HG02759 (cell line): ENCODE data around the gene UBR4.
"Not testable (repeated sequence)": the region's sequence is repeated elsewhere in the genome, so short reads cannot be mapped to it uniquely, and the experiment has no call there.

Experiments
- ATAC-seq: cut with Tn5 transposase; IDR thresholded peaks from one replicate; pipeline ENCODE4 v1.9.1; 2021; ENCODE audit warnings: mild to moderate bottlenecking, moderate library complexity; ENCODE audit not compliant: unreplicated experiment

The UBR4 gene

DNA sequence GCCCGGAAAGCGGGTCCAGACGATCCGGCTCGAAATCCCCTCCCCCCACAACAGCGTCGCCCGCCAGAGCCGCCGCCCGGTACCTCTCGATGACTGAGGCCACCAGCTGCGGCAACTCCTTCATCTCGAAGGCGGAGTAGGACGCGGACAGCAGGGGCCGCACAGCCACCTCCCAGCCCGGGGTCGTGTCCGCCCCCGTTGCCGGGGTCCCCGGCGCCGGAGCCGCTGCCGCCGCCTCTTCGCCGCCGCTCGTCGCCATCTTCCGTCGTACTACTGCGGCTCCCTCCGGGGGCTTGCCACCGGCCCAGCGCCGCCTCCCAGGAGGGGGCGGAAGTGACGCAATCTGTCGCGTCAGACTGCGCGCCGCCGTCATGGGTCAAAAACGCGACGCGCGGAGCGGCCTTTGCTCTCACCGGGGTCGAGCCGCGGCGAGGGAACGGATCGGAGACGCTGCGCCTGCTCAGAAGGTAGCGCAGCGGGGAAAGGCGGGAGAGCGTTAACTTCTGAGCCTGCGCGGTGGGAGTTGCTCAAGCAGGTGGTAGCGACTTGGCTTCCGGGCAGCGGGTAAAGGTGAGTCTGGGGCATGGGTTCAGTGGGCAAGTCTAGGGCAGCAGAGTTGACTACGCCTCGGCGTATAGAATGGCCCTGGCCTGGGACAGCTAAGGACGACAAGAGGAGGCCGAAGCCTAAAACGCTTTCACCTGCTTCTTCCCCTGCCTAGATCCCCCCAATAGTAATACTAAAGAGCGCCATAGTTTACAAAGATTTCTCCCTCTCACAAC is at the start of gene UBR4:
UBR4 (minus strand) TSS at position 277 of the 782 bp plus-strand sequence; CDS start at position 259, 18 bp downstream.
- ATAC-seq: peak; percentile 94

DNA sequence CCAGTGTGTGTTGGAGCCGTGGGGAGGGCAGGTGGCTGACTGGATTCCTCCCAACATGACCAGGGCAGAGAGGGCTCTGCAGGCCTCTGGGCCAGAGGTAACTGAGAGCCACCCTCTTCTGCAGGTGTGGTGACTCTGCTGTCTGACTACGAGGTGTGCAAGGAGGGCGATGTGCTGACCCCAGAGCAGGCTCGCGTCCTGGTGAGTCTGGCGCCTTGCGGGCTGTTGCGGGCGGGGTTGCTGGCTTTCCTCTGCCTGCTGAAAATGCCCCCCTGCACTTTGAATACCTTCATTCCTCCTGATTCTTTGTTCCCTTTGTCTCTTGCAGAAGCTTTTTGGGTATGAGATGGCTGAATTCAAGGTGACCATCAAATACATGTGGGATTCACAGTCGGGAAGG is 48.3 kb upstream of the UBR4 start:
- no peak for ATAC-seq

DNA sequence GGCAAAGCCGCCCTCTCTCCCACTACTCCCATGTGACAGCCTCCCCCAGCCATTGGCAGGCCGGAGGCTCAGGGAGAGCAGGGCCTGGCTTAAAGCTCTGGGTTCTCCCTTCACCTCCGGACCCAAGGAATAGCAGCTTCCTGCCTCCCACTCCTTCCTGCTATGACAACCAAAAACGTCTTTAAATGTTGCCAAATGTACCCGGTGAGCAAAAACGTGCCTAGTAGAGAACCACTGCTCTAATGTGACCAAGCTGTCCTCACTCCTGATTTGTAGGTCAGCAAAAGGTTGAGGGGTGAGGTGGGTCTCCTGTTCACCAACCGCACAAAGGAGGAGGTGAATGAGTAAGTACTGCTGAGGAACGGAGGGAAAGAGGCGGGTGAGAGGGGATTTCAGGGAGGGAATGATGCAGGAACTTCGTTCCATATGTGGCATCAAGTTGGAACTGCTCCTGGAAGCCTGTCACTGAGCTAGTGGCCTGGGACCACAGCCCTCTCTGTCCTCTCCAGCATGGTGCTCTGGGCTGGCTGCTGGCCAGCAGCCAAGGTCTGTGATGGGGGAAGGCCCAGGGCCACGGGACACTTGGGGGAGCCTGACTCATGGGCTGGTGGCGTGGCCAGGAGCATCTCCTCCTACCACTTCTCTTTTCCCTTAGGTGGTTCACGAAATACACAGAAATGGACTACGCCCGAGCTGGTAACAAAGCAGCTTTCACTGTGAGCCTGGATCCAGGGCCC is 47.3 kb upstream of the UBR4 start:
- ATAC-seq: no peak

DNA sequence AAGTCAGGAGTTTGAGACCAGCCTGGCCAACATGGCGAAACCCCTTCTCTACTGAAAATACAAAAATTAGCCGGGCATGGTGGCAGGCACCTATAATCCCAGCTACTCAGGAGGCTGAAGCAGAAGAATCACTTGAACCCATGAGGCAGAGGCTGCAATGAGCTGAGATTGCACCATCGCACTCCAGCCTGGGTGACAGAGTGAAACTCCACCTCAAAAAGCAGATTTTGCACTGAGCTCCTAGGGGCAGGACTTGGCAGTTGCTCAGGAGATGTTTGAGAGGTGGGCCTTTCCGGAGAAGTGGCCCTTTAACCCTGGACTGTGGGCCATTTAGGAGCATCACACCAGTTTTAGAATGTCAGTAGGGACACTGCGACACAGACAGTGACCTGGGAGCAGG is 46.2 kb upstream of the UBR4 start:
- ATAC-seq: not testable (repeated sequence)

DNA sequence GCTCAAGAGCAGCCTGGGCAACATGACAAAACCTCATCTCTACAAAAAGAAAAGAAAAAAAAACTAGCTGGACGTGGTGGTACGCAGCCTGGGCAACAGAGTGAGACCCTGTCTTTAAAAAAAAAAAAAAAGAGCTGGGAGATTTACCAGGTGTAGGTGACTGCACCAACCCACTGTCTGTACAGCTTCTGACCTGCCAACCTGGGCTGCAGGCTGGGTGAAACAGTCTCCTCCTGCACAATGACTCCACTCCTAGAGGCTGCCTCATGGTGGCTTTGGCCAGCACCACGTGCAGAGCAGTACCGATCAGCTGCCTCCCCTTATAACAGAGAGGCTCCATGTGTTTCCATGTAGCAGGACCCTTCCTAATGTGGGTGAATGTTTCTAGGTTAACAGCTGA is 45.2 kb upstream of the UBR4 start:
- ATAC-seq: no peak

DNA sequence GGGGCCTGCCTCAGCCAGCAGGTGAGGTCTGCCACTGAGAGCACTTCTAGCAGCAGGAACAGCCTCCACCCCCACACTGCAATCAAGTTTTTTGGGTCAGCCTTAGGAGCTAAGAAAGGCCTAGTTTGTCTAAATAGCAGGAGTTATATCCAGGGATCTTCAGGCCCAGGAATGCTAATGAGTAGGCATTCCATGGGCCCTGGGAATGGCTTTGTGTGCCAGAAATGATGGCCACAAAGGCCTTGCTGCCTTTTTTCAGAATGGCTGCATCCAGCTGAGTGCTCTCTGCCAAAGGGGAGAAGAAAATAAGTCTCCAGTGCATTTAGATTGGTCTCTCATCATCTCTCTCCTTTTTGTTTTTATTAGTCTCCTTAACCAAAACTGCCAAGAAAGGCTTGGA is 44.4 kb upstream of the UBR4 start:
- ATAC-seq: no peak

DNA sequence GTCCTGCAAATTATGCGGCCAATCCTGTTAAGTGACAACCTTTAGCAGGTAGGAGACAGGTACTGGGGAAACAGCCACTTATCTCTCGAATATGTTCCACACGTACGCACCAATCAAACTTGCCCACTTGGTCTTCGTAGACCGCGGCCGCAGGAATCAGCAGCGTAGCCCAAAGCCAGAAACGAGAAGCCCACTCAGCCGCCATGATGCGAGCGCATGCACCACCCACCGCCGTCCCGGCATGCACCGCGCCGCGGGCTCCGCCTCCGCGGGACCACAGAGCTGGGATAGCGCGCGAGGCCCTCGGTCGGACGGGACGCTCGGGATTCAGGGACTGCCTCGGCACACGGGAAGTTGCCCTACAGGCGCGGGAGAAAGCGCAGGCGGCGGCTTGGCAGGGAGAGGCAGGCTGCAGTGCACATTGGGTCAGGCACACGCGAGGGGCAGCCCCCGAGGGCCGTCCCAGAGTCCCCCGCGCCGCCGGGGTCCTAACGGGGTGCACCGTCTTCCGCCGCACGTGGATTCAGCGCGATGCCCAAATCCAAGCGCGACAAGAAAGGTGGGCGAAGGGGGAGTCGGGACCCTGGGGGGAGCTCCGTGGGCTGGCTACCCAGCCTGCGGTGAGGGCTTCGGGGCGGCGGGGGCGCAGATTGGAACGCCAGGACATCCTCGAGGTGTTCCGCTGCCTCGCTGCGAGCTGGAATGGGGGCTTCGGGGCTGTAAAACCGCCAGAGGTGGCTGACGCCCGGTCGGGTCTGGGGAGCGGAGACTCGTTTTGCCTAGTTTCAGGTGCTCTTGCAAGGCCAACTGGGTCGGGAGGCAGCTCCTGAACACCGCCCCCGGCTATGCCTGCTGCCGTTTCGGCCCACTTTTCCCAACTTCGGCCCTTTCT is 41.5 kb upstream of the UBR4 start, which contains the start of the genes EMC1 and MRTO4:
EMC1 (minus strand) TSS at position 220 of the 892 bp plus-strand sequence; CDS start at position 205, 15 bp downstream.
MRTO4 (plus strand) TSS at position 501 of the 892 bp plus-strand sequence; CDS start at position 532, 31 bp downstream.
- ATAC-seq: peak; percentile 87

DNA sequence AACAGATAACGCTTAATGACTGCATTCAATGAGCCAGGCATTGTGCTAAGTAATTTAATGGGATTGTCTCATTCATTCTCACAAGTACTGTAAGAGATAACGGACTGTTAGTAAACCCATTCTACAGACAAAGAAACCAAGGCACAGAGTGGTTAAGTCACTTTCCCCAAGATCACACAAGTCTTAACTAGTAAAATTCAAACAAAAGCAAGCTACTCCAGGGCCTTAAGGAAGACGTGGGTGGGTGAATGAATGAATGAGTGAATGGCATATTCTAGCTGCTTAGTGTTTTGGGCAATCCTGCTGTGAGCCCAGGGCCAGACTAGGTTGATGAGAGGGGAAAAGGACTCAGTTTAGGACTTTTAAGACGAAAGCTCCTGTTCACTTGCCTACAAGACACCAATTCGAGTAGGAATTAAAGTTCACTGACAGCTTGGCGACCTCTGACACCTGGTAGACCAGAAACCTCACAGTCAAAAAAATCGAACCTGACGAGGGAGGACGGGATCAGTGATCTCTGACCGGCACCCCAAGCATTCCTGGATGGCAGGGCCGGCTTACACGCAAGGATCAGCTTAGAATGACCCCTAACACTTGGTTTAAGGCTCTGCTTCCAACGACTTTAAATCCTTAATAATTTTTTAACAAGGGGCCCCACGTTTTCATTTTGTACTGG is 40.7 kb upstream of the UBR4 start:
- ATAC-seq: no peak

DNA sequence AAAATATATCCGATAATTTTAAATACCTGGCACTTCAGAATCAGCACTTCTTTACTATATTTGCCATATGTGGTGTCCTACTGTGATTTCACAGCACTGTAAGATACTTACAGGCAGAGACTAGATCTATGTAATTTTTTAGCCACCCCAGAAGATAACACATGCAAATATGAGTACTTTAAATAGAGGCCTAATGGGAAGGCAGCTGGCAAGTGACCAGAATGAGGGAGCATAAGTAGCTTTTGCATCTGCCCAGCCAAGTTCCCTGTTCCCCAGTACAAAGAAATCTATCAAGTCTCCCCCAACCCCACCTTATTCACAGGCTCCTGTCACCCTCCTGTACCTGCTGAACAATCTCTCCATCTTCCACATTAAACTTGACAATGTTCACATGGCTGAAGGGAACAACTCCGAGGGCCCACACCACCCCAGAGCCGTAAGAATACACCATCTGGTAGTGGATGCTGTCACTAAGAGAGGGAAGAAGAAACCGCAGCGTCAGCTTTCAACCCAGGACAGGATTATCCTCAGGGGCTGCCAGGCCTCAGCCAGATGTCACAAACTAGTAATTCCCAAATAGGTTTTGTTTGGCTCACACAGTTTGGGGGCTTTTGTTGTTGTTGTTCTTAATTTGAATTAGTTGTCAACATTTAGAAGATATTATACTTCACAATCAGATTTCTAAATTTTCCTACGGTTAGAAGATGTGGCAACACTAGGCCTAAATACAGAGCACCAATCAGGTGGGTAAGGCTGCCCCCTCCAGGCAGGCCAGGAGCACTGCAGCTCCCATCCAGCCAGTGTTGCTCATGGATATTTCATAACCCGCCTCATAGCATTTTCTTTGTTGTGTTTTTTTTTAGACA is 30.8 kb upstream of the UBR4 start:
- no peak for ATAC-seq

DNA sequence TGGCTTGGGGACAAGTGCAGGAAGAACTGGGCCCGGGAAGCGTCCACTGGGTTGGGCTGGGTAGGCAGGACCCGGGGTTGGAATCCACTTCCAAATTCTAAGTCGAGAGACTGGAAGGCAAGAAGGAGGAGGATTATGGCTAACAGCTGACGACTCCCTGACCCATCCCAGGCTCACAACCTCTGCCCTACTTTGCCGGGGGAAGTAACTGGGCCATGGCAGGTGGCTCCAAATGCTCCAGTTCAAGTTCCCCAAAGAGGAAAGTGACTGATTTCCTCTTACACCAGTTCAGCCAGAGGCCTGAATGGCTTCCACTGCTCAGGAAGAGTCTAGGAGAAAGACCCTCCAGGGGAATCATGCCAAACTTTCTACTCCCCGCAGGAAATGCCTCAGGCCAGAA is 29.8 kb upstream of the UBR4 start:
- no peak for ATAC-seq

DNA sequence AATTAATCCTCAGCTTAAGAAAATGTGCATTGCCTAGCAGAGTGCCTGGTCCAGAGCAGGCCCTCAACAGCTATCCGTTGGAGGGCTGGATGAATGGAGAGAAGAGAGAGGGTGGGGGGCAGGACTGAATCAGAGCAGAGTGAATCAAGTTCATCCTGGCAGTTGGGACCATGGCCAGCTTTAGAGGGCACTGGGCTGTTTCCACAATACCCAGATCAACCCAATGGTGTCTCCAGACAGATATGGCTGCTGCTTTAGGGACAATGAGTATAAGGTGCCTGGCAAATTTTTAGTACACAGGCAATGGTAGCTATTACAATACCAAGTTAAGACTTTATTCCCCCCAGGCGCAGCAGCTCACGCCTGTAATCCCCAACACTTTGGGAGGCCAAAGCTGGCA is 24.2 kb upstream of the UBR4 start:
- no peak for ATAC-seq

DNA sequence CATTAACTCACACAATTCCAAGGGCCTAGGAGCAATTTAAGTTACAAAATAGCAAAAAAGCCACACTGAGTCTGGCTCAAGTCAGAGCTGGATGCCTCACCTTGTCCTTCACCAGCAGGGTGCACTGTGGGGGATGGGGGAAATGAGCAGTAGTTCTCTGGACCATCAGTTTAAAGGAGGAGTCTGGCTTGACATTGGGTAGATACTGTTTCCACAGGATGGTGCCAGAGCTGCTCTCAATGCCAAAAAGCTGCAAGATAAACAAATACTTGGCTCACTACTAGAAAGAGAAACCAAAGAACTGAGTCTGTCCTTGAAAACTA is 22.4 kb upstream of the UBR4 start:
- no peak for ATAC-seq

DNA sequence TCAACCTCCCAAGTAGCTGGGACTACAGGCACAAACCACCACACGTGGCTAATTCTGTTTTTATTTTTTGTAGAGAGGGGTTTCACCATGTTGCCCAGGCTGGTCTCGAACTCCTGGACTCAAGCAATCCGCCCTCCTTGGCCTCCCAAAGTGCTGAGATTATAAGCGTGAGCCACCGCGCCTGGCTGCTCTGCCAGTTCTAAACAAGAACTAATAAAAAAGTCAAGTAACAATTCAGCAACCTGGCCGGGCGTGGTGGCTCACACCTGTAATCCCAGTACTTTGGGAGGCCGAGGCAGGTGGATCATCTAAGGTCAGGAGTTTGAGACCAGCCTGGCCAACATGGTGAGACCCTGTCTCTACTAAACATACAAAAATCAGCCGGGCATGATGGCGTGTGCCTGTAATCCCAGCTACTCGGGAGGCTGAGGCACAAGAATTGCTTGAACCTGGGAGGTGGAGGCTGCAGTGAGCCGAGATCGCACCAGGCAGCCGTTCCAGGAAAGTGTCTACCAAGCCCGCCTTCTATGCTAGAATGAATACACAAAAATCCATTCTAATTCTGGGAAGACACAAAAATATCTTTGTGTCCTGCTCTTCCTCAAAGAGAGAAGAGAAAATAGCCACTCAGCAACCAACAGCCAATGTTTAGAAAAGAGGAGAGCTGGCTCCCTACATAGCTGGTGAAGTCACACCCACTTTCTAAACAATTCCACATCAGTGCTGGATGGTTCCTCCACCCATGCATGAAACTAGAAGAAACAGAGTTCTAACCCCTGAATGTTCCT is 21.9 kb upstream of the UBR4 start:
- not testable (repeated sequence) for ATAC-seq

DNA sequence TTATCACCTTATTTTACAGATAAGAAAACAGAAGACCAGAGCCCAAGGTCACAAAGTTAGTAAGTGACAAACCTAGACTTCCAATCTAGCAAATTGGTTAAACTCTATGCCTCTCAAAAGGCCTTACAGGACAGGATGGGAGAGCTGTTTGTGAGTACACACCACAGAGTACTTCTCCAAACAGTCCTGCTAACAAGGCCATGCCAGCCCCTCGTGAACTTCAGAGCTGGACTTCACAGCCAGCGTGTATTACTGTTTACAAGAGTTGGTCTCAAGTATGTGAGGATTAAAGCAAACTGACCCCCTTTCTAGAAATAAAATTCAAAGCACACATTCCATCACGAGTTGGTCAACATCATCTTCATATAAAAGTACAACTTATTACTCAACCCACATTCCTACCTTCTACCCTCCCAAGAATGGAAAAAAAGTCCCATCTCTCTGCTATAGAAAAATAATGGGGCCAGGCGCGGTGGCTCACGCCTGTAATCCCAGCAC is 19.8 kb upstream of the UBR4 start:
- no peak for ATAC-seq

DNA sequence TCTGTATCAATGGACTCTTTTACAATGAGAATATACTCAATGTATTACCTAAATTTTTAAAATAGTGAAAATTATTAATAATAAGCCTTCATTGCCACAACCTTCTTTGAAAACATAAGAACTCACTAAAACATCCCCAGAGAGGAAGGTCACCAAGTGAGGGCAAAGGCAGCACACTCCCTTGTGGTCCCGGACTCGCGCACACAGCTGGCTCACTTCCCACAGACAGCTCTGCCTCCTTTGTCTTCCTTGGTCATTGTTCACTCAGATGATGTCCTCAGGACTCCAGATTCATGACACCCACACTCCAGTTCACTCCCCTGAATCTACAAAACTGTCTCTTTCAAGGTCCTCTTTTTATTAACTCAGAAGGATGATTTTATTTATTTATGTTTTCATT is 19.2 kb upstream of the UBR4 start:
- no peak for ATAC-seq

DNA sequence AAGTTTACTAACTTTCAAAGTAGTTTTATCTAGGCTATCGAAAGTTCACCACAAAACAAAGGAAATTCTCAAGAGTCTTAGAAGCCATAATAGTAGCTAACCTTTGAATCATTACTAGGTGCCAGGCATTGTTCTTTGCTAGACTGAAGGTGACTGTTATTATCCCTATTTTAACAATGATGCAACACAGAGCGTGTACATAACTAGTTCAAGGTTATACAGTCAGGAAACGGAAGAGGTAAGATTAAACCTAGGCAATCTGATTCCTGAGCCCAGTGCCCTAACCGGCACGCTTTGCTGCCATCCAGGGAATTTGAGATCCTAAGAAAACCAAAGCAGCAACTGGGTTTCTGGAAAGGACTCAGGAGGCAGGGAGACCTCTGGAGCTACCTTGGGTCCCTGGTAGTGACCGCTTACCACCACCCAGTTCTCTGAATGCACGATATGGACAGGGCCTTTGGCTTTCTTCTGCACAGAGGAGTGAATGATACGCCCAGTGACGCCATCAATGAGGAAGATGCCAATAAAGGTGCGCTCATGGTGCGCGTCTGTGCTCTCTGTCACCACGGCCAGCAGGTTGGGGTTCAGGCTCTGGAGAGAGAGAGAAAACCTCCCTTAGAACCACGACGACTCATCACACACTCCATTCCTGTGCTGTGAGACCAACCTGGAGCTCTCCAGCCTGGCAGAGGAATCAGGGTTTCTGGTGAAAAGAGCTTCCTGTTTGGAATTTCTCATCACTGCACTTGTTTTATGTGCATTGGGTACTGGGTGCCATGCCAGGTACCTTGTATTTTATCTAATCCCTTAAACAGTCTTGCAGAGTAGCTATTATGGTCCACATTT is 13.1 kb upstream of the UBR4 start:
- no peak for ATAC-seq

DNA sequence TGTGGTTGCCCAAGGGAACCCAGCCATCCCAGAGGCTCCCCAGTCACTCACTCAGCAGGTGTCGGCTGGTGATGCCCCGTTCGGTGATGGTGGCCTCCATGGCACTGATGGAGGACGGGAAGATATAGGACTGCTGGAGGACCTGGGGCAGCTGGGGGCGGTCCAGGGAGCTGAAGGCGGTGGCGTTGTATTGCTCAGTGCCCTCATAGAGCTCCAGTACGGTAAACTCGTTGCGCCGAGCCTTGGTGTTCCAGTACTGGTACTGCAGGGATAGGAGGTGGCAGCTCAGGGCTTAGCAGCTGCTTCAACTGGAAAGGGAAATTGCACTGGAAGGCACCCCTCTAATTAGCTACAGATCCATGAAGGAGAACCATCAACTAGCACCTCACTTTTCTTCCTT is 12.5 kb upstream of the UBR4 start:
- no peak for ATAC-seq

DNA sequence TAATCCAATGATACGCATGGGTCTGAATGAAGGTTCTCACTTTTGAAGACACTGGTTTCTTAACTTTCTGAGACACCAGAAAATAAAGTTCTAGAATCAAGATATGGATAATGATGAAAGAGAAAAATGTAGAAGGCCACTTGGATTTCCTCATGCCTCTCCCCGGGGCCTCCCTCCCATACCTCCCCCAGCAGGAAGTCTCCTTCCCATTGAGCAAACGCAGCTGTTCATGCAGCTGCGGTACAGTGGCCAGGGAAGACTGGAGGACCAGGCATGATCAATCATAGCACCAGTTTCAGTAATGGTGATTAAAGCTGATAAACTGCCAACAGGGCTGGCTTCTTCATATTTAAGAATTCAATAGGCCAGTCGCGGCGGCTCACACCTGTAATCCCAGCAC is 10.9 kb upstream of the UBR4 start:
- ATAC-seq: no peak
